Measurements from ENCODE around the gene CCDC127.

GRCh38 chr5:159448-160172 lies 58.3 kb downstream of the CCDC127 start:
- no peak for TF ChIP-seq CTCF (IDR thresholded peaks at IDR 0.05; ENCODE audit: insufficient read depth, low read depth, low read length)
- no peak for TF ChIP-seq EZH2 (IDR thresholded peaks at IDR 0.05; ENCODE audit: insufficient read depth, low read length)
